LNCaP clone FGC (cell line): Measurements from ENCODE around the gene CHPF.

ENCODE experiments used
- DNase-seq: peaks from one replicate; pipeline ENCODE4 v3.0.0-alpha.2; 2011; ENCODE audit warnings: low read depth
- H3K4me3 ChIP-seq: 2 replicates; pipeline ENCODE4 v1.5.1; 2011; ENCODE audit warnings: mild to moderate bottlenecking, low read depth, low read length, control low read depth
- CTCF ChIP-seq: IDR thresholded peaks from 2 replicates; pipeline ENCODE4 v1.5.1; 2012; ENCODE audit warnings: mild to moderate bottlenecking; ENCODE audit not compliant: control insufficient read depth, insufficient read depth; ENCODE audit errors: extremely low read depth

Gene CHPF

GRCh38 chr2:219531639-219532377 is 11.8 kb downstream of the CHPF start:
- no peak for TF ChIP-seq CTCF
- DNase-seq, result no peak
- H3K4me3 ChIP-seq, result no peak overlapping the region

- DNase-seq, result no peak
- TF ChIP-seq CTCF, result peak; percentile 91
- no peak overlapping the region for H3K4me3 ChIP-seq
Observed at GRCh38 chr2:219530048-219530963, 13.3 kb downstream of the CHPF start.

GRCh38 chr2:219527472-219527871 is 16.1 kb downstream of the CHPF start:
- DNase-seq, result no peak
- TF ChIP-seq CTCF, result no peak
- H3K4me3 ChIP-seq, result no peak overlapping the region

GRCh38 chr2:219527076-219527394 is 16.6 kb downstream of the CHPF start:
- DNase-seq, result no peak
- no peak for TF ChIP-seq CTCF
- no peak overlapping the region for H3K4me3 ChIP-seq

GRCh38 chr2:219526320-219527075 is 17.1 kb downstream of the CHPF start:
- DNase-seq, result no peak
- no peak for TF ChIP-seq CTCF
- no peak overlapping the region for H3K4me3 ChIP-seq

GRCh38 chr2:219525533-219526232 is 17.9 kb downstream of the CHPF start:
- no peak for TF ChIP-seq CTCF
- no peak overlapping the region for H3K4me3 ChIP-seq
- no peak for DNase-seq
